GM21825 (cell line): ENCODE measurements around the gene KCNQ1.

Experiments used
- ATAC-seq: cut with Tn5 transposase; IDR thresholded peaks from one replicate; pipeline ENCODE4 v1.9.1; 2021; ENCODE audit warnings: mild to moderate bottlenecking, moderate library complexity; ENCODE audit not compliant: unreplicated experiment

The KCNQ1 gene

GRCh38 chr11:2750682-2751522, 306.1 kb downstream of the KCNQ1 start:
- no peak for ATAC-seq

- ATAC-seq: no peak
Observed at GRCh38 chr11:2751523-2752203, 306.9 kb downstream of the KCNQ1 start.

- ATAC-seq: no peak
Observed at GRCh38 chr11:2752204-2752770, 307.5 kb downstream of the KCNQ1 start.

GRCh38 chr11:2752923-2753322, 308.1 kb downstream of the KCNQ1 start:
- ATAC-seq: no peak

GRCh38 chr11:2754008-2754407, 309.2 kb downstream of the KCNQ1 start:
- no peak for ATAC-seq

GRCh38 chr11:2755071-2755470, 310.3 kb downstream of the KCNQ1 start:
- no peak for ATAC-seq

- ATAC-seq: no peak
Observed at GRCh38 chr11:2758751-2759150, 313.9 kb downstream of the KCNQ1 start.

GRCh38 chr11:2759228-2760195, 314.7 kb downstream of the KCNQ1 start:
- no peak for ATAC-seq

GRCh38 chr11:2760196-2760871, 315.5 kb downstream of the KCNQ1 start:
- ATAC-seq: no peak

GRCh38 chr11:2761131-2762030, 316.6 kb downstream of the KCNQ1 start:
- ATAC-seq: no peak

- no peak for ATAC-seq
Observed at GRCh38 chr11:2762031-2762380, 317.2 kb downstream of the KCNQ1 start.

GRCh38 chr11:2762451-2762850, 317.6 kb downstream of the KCNQ1 start:
- no peak for ATAC-seq

- no peak for ATAC-seq
Observed at GRCh38 chr11:2763984-2764383, 319.2 kb downstream of the KCNQ1 start.

- ATAC-seq: no peak
Observed at GRCh38 chr11:2765491-2765890, 320.7 kb downstream of the KCNQ1 start.

- no peak for ATAC-seq
Observed at GRCh38 chr11:2766166-2766565, 321.4 kb downstream of the KCNQ1 start.

GRCh38 chr11:2767071-2767470, 322.3 kb downstream of the KCNQ1 start:
- no peak for ATAC-seq

- no peak for ATAC-seq
Observed at GRCh38 chr11:2767801-2768200, 323.0 kb downstream of the KCNQ1 start.

- ATAC-seq: no peak
Observed at GRCh38 chr11:2768471-2769408, 323.9 kb downstream of the KCNQ1 start.
